HuH-7.5 (cell line): ENCODE data around the gene ZSWIM3.
A peak's percentile ranks its signal among the peaks of the same experiment; 100 is the strongest.

ENCODE experiments used
- DNase-seq: peaks from one replicate; pipeline ENCODE4 v3.0.0; 2011; ENCODE audit warnings: low spot score

The ZSWIM3 gene

DNA sequence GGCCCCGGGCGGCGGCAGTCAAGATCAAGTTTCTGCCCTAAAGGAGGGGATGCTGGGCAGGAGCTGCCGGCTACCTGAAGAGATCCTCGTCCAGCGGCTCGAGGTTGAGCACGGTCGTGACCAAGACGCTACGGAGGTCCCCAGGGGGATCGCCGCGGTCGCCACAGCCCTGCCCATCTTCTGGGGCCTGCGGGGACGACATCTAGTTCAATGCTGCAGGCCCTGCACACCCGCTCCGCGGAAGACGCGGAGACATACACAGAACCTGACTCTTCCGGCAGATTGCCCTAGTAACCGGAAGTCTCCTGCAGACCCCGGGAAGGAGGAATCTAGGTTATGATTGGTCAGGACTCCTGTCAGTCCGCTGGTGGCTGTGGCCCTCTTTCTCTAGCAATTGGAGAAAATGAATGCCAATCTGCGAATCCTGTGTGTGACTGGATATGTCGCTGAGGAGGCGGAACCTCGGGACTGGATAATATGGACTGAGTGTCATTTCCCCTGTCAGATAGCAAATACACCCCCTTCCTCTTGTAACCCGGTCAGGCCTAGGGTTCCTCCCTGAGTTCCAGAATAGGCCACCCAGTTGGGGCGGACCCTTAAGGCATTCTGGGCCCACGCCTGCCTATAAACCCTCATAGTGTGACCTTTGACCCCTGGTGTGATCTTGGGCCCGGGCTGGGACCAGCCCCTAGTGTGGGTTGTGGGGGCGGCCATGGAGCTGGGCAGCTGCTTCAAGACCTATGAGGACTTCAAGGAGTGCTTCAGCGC lies at the start of gene ZSWIM3, which contains the start of gene ACOT8:
ZSWIM3 (plus strand) TSS at position 501 of the 768 bp plus-strand sequence; CDS start at position 713, 212 bp downstream.
ACOT8 (minus strand) TSS at position 279 of the 768 bp plus-strand sequence; CDS start at position 202, 77 bp downstream.
- peak; percentile 99 for DNase-seq

- no peak for DNase-seq
Observed at GRCh38 chr20:45810191-45810970, 47.0 kb upstream of the ZSWIM3 start.

GRCh38 chr20:45812157-45813005 lies 45.0 kb upstream of the ZSWIM3 start, which contains the start of gene UBE2C:
UBE2C (plus strand) TSS chr20:45812644; CDS start chr20:45812696, 52 bp downstream.
- DNase-seq, result peak; percentile 100

GRCh38 chr20:45813006-45813340 lies 44.4 kb upstream of the ZSWIM3 start:
- no peak for DNase-seq

DNA sequence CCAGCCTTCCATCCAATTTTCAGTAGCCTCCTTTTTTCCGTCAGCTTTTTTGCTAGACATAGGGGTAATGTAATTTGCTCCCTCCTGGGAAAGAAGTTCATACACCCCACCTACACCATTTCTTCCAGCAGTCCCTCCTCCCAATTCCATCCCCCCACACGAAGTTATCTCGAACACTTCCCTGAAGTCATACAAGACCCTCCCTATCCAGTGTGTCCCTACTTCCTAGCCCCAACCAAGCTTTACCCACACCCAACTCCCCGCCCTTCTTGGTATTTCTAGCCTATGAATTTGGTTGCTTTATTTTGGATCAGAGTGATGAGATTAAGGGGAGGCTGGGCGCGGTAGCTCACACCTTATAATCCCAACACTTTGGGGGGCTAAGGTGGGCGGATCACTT lies 43.9 kb upstream of the ZSWIM3 start:
- DNase-seq, result no peak

GRCh38 chr20:45814314-45814713 lies 43.1 kb upstream of the ZSWIM3 start:
- DNase-seq, result no peak

GRCh38 chr20:45816951-45817350 lies 40.5 kb upstream of the ZSWIM3 start:
- no peak for DNase-seq

- no peak for DNase-seq
Observed at GRCh38 chr20:45817376-45818194, 39.8 kb upstream of the ZSWIM3 start.

- DNase-seq, result no peak
Observed at GRCh38 chr20:45818239-45818638, 39.2 kb upstream of the ZSWIM3 start.

DNA sequence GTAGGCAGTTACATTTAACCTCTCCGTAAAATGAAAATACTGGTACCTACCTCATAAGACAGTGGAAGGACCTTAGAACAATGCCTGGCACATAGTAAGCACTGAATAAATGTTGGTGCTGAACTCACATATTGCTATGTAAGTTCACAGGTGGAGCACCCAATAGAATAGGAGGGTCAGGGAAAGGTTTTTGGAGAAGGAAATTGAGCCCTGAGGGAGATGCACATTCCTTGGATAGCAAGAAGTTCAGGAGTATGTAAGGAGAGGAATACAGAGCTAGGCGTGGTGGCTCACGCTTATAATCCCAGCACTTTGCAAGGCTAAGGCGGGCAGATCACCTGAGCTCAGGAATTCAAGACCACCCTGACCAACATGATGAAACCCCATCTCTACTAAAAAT lies 37.9 kb upstream of the ZSWIM3 start:
- DNase-seq, result no peak

DNA sequence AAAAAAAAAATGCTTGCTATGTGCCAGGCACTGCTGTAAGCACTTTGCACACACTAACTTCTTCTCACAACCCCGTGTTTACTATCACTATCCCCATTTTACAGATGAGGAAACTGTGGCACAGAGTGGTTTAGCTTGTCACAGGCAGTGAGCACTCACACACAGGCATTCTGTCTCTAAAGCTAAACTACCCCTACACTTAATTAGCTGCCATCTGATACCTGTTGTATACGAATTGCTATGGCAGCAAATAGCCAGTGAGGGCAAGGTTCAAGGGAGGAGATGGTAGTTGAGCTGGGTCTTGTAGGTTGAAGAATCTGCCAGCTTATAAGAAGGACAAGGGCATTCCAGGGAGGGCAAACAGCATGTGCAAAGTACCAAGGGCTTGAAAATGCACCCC lies 35.5 kb upstream of the ZSWIM3 start:
- DNase-seq, result no peak

GRCh38 chr20:45822857-45823256 lies 34.6 kb upstream of the ZSWIM3 start:
- no peak for DNase-seq

GRCh38 chr20:45823949-45824835 lies 33.2 kb upstream of the ZSWIM3 start:
- DNase-seq, result no peak

GRCh38 chr20:45826381-45827019 lies 30.9 kb upstream of the ZSWIM3 start:
- DNase-seq, result no peak

- DNase-seq, result no peak
Observed at GRCh38 chr20:45827030-45827652, 30.3 kb upstream of the ZSWIM3 start, which contains the start of gene TNNC2. TNNC2 (minus strand) TSS chr20:45827312; CDS start chr20:45827248, 64 bp downstream.

DNA sequence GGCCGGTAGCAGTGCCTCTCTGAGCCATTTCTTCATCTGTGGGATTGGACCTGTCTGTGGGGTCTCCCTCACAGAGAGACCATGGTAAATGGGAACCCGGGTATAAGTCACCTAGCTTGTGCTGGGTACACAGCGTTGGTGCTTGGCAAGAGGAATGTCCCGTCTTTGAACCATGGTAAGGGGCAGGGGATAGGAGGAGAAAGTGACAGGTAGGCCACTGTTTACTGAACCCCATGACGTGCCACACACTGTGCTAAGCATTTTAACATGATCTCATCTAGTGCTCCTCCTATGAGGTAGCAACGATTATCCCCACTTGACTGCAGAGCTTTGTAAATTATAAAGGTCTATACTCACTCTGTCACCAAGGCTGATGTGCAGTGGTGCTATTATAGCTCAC lies 29.7 kb upstream of the ZSWIM3 start:
- DNase-seq, result no peak

DNA sequence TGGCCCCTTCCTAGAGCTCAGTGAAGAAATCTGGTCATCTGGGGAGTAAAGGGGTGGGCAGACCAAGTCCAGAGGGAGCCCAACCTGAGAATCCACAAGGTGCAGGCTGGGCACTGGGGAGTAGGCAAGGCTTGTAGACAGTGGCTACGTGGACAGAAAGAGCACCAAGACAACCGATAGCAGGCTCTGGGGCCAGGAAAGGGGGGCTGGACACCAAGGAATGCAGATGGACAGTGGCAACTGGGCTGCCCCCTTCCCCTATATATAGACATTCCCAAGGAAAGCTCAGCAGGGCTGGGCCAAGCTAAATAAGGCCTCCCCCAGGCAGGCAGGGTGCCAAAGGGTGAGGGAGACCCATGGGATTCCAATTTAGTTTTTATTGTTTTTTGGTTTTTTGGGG lies 28.8 kb upstream of the ZSWIM3 start:
- no peak for DNase-seq

DNA sequence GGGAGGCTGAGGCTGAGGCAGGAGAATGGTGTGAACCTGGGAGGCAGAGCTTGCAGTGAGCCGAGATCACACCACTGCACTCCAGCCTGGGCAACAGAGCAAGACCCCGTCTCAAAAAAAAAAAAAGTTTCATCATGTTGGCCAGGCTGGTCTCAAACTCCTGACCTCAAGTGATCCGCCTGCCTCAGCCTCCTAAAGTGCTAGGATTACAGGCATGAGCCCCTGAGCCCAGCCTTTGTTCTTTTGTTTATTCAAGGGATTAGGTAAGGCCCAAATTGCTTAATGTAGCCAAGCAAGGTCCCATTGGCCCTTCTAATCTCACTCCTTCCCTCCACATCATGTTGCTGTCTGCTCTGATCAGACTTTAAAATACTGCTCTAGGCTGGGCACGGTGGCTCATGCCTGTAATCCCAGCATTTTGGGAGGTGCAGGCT lies 27.7 kb upstream of the ZSWIM3 start:
- peak; percentile 59 for DNase-seq

DNA sequence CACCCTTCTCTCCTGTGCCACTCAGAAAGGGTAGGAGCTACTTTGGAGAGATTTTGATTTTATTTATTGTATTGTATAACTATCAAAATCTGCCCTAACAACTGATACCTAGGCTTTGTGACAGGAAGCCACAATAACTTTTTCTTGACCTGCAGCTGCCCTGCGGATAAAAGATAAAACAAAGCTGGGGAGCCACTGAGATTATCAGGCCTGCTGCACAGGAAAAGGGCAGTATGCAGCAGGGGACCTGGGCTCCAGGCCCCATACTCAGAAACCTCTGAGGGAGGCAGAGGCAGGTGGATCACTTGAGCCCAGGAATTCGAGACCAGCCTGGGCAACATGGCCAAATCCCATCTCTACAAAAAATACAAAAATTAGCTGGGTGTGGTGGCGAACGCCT lies 24.8 kb upstream of the ZSWIM3 start:
- DNase-seq, result no peak
